A549 treated with AZD9567 at 1 μM for 4 hours (cell line): Measurements from ENCODE around the gene ICE2. TPM values are rescaled to one million over a fixed set of nuclear protein-coding genes. Genes with fewer than 3 reads are reported as not detected.

Source experiments
- total RNA-seq: library from RNA; stranded (reverse); fragments of 200-300 nt; extraction: Qiagen RNA extraction; gene quantifications from 5 replicates; pipeline ENCODE4 v1.2.3, GENCODE V29; 2022; ENCODE audit not compliant: insufficient read depth

Gene ICE2
- total RNA-seq, result 27.3 to 35.9 TPM (median 33.5 TPM) in 5 replicates

GRCh38 chr15:60478566-60479360, at the start of gene ICE2:
TSS of gene ICE2 (minus strand) at chr15:60479142. CDS start at chr15:60477977, 1,165 bp downstream.

GRCh38 chr15:60397772-60398445, 81.0 kb downstream of the ICE2 start, which contains the start of gene ANXA2:
TSS of gene ANXA2 (minus strand) at chr15:60397986. CDS start at chr15:60386075, 11,911 bp downstream.

Other genes starting within 250 kb of the ICE2 start
- gene ANXA2, start 81.2 kb downstream of the ICE2 start, total RNA-seq, result 5,172 to 6,273 TPM (median 5,301 TPM) in 5 replicates